Right lobe of liver (tissue), 6 donors: ENCODE data around the gene DUSP7. TPM values are rescaled to one million over a fixed set of nuclear protein-coding genes. Genes with fewer than 3 reads are reported as not detected.

ENCODE experiments used
- ATAC-seq, 4 donors: fragments of 200-7000 bp; cut with Tn5 transposase; one replicate each; pipeline ENCODE4 v1.9.1; 2020; ENCODE audit warnings: mild to moderate bottlenecking in 4 of 4, moderate library complexity in 4 of 4
- DNase-seq, 3 donors: peaks; one replicate each; pipeline ENCODE4 v3.0.0-alpha.2; 2020
- H3K27ac ChIP-seq, 3 donors: fragments of 200-600 bp; one replicate each; pipeline ENCODE4 v1.8.0; 2022
- H3K27me3 ChIP-seq, 2 donors: fragments of 200-600 bp; one replicate each; pipeline ENCODE4 v1.8.0; 2022
- H3K36me3 ChIP-seq, 4 donors: fragments of 200-600 bp; sonication (generic) in 1 of 4; one replicate each; pipeline versions ENCODE4 v1.5.1 to v1.8.0; 2017 to 2022; ENCODE audit warnings: control low read depth in 1 of 4
- H3K4me1 ChIP-seq, 4 donors: fragments of 200-600 bp; sonication (generic) in 1 of 4; one replicate each; pipeline versions ENCODE4 v1.5.1 to v1.8.0; 2017 to 2022; ENCODE audit warnings: control low read depth in 1 of 4
- H3K4me3 ChIP-seq, 3 donors: fragments of 200-600 bp; one replicate each; pipeline ENCODE4 v1.8.0; 2022
- H3K9me3 ChIP-seq, 4 donors: fragments of 200-600 bp; sonication (generic) in 1 of 4; one replicate each; pipeline versions ENCODE4 v1.5.1 to v1.8.0; 2017 to 2022; ENCODE audit warnings: control low read depth in 1 of 4
- POLR2A ChIP-seq: fragments of 450-650 bp; IDR thresholded peaks from one replicate; pipeline ENCODE4 v1.6.1; 2017; ENCODE audit warnings: antibody characterized with exemption, mild to moderate bottlenecking
- WGBS: methylation state at CpG from one replicate; pipeline ENCODE4 v1.1.6; 2018; ENCODE audit warnings: low coverage, low lambda C conversion rate; ENCODE audit not compliant: insufficient coverage; ENCODE audit errors: missing lambda C conversion rate; 5-methylcytosine and 5-hydroxymethylcytosine counted together
- intact Hi-C, 2 donors: fragments of 100-400 bp; cut with DNase I; formaldehyde crosslinking; loops; one replicate each; pipeline versions ENCODE4 v1.11.2 to v1.14.1; 2022
- total RNA-seq, 6 experiments: library from RNA; depleted of rRNA in 2 of 6; stranded (reverse); fragments of >200 nt in 2 of 6; fragmentation: NEBNext Ultra II Directional in 3 of 6; extraction: Animal tissue kit (Norgen Biotek cat#: 25700) in 3 of 6; gene quantifications; one replicate each; pipeline versions ENCODE4 v1.1.0 to v1.2.4, GENCODE V29; 2016 to 2023
- TF ChIP-seq, protein P1 (sequence below), 4 donors: fragments of 200-600 bp in 3 of 4; fragments of 450-650 bp in 1 of 4; IDR thresholded peaks; one replicate each; pipeline versions ENCODE4 v1.5.1 to v1.8.0; 2016 to 2022; ENCODE audit warnings: antibody characterized with exemption in 4 of 4, mild to moderate bottlenecking in 2 of 4
- donor health status: DM: no; HTN: yes; CAD: no.
- donor health status: DM: no; HTN: no; CAD: no.
- donor health status: DM: no; HTN: no; CAD: no.
- donor health status: DM: no; HTN: yes; CAD: no.
- donor health status: DM: no; HTN: yes; CAD: no.

The DUSP7 gene
- total RNA-seq, 6 experiments from 2014 or later, result 3.0 to 4.2 (median 3.5) TPM

DNA sequence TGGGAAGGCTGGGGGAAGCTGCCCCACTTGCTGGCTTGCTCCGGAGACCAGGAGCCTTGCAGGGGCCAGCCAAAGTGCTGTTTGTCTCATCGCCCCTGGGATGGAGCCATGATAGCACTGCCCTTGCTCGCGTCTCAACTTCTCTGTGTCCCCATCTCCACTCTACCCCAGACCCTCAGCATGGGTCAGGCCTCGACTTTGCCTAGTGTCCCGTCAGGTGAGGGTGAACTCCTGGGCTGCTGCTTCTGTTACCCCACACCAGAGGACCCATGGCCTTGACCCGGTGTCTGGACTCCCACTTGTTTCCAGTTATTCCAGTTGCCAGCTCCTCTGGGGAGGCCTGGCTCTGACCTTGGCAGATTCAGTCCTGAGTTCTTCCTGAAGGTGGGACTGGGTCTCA lies 36.5 kb upstream of the DUSP7 start:
- Histone ChIP-seq H3K9me3 (no peaks in the 10 kb centered on the region), H3K36me3 (no peaks in the 10 kb centered on the region), H3K27ac (no peak overlapping the region), H3K4me3 (no peak overlapping the region), H3K27me3 (no peaks in the 10 kb centered on the region), H3K4me1 (peaks cover 0 to 7% (median 0%) of the 10 kb centered on the region in 4 donors)
- ATAC-seq (no peak), DNase-seq (peak in 1 of 3 donors; percentile 31)
- WGBS, result 95% methylated on average over 3 of the region's 7 CpGs
- intact Hi-C loops, result no loop called here
- no peak for TF ChIP-seq POLR2A
- TF ChIP-seq, protein P1, sequence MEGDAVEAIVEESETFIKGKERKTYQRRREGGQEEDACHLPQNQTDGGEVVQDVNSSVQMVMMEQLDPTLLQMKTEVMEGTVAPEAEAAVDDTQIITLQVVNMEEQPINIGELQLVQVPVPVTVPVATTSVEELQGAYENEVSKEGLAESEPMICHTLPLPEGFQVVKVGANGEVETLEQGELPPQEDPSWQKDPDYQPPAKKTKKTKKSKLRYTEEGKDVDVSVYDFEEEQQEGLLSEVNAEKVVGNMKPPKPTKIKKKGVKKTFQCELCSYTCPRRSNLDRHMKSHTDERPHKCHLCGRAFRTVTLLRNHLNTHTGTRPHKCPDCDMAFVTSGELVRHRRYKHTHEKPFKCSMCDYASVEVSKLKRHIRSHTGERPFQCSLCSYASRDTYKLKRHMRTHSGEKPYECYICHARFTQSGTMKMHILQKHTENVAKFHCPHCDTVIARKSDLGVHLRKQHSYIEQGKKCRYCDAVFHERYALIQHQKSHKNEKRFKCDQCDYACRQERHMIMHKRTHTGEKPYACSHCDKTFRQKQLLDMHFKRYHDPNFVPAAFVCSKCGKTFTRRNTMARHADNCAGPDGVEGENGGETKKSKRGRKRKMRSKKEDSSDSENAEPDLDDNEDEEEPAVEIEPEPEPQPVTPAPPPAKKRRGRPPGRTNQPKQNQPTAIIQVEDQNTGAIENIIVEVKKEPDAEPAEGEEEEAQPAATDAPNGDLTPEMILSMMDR (IDR thresholded peaks at IDR 0.05), result no peak

DNA sequence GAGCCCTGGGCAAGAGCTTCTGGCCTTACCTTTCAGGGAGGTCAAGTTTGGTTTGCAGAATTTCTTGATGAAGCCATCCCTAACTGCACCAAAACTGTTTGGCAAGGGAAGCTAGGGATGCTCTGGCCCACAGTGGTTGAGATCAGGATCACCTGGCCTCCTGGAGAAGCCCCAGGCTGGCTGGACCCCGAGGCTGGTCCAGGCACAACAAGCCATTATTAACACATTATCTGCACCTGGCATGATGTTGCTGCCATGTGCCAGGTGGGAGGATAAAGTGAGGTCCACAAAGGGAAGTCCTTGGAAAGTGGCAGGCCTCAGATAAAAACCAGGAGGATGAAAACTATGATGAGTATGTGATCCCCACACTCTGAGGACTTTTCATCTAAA lies 35.9 kb upstream of the DUSP7 start:
- Histone ChIP-seq H3K27ac (no peak overlapping the region), H3K27me3 (no peaks in the 10 kb centered on the region), H3K4me3 (no peak overlapping the region), H3K36me3 (no peaks in the 10 kb centered on the region), H3K9me3 (no peaks in the 10 kb centered on the region), H3K4me1 (peaks cover 0 to 11% (median 0%) of the 10 kb centered on the region in 4 donors)
- ATAC-seq, result no peak
- TF ChIP-seq, protein P1 (IDR thresholded peaks at IDR 0.05), result no peak
- TF ChIP-seq POLR2A, result no peak
- intact Hi-C loops, result no loop called here
- peak in 1 of 3 donors; percentile 18 for DNase-seq
- WGBS, result 60% methylated on average over 1 of the region's 1 CpG

DNA sequence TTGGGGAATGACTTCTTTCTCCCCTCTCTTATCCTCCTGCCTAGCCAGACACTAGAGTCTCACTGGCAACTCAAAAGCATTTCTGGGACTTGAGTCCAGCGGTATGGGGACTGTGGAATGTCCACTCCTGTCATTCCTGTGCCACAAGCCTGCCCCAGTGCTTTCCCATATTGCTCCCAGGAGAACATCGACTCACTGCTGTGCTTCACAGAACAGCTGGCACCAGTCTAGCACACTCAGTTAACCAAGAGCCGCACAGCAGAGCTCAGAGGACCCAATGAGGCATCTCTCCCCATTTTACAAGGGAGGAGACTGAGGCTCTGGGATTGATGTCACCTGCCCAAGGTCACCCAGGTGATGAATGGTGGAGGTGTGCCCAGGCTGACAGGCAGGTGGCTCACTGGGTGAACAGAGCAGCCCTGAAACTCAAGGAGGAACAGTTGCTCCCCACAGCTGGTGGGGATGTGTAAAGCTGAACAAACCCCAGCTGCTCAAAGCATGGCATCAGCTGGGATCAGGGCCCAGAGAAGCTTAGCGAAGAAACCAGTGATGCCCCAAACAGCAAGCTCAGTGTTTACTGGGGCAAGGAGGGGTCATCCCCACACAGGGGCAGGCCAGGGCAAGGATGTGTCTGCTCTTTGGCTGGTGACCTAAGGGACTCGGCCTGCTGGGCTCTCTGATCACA lies 35.4 kb upstream of the DUSP7 start:
- Histone ChIP-seq H3K36me3 (no peaks in the 10 kb centered on the region), H3K27me3 (no peaks in the 10 kb centered on the region), H3K4me1 (peaks cover 0 to 11% (median 0%) of the 10 kb centered on the region in 4 donors), H3K9me3 (no peaks in the 10 kb centered on the region), H3K27ac (no peak overlapping the region), H3K4me3 (no peak overlapping the region)
- DNase-seq (peak in 1 of 3 donors; percentile 26), ATAC-seq (no peak)
- 100% methylated on average over 1 of the region's 5 CpGs for WGBS
- TF ChIP-seq, protein P1 (IDR thresholded peaks at IDR 0.05), result no peak
- TF ChIP-seq POLR2A, result no peak
- intact Hi-C loops, result no loop called here

DNA sequence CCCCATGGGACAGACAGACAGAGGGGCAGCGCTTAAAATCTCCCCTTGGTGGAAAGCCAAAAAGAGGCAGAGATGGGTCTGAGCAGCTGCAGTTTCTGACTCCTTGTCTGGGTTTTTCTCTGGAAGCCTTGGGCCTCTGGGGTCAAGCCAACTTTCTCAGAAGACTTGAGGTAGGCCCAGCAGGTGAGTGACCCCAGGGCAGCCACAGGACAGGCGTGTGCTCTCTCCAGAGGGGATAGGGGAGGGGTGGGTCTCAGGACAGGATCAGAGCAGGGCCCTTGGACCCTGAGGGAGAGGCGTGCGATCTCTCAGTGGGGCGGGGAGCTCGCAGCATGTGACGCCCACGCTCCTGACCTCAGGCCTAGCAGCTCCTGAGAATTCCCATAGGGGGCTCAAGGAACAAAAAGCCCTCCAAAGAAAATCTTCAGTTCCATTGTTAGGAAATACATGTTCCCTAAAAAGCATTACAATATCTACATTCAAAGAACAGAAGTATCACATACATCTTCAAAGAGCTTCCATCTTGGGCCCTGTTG lies 34.6 kb upstream of the DUSP7 start:
- H3K27ac ChIP-seq, result no peak overlapping the region
- no peak for TF ChIP-seq POLR2A
- TF ChIP-seq, protein P1 (IDR thresholded peaks at IDR 0.05), result no peak
- WGBS, result no CpG with 5 or more reads among the region's 8 CpGs

More for the DNA sequence above, 34.6 kb upstream of the DUSP7 start:
- Histone ChIP-seq H3K36me3 (no peaks in the 10 kb centered on the region), H3K9me3 (no peaks in the 10 kb centered on the region), H3K27me3 (no peaks in the 10 kb centered on the region), H3K4me1 (peaks cover 0 to 11% (median 0%) of the 10 kb centered on the region in 4 donors), H3K4me3 (no peak overlapping the region)
- intact Hi-C loops, result no loop called here
- ATAC-seq (no peak), DNase-seq (peak in 2 of 3 donors; percentile 10 to 15)
